D721Med (cell line): Measurements from ENCODE around the gene RUNX1.

Experiments used
- DNase-seq: peaks from one replicate; pipeline ENCODE4 v3.0.0; 2011; ENCODE audit warnings: low spot score; ENCODE audit not compliant: insufficient read length
- FAIRE-seq: peaks from 2 replicates; lab custom pipeline; 2011; peaks lifted over from hg19 to GRCh38; lab: Jason Lieb, UNC
- CTCF ChIP-seq: IDR thresholded peaks from 2 replicates; pipeline ENCODE4 v1.5.1; 2012; ENCODE audit warnings: mild to moderate bottlenecking, control low read depth; ENCODE audit not compliant: insufficient read depth; ENCODE audit errors: missing control alignments

Gene RUNX1

DNA sequence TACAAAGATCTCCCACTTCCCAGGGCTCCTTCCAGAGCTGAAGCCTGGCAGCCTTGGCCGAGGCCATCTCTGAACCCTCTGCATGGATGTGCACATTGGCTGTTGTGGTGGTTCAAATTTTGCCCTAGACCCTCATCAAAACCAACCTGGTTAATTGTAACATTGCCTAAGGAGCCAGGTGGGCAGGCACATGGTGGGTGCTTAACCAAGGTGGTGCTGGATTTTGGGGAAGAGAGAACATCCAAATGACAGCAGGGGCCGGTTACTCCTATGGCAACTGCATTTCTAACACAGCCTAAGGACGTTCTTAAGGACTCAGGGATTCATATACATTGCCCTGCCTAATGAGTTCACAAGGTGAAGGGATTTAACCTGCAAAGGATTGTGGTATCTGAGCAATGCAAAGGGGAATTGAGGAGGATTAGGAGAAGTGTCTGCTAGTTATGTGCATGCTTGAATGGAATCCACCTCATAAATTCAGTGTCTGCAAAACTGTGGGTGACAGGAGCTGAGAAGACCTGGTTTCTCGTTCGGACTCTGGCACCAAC lies 10.3 kb downstream of the RUNX1 start:
- FAIRE-seq (no peak), DNase-seq (no peak)
- no peak for TF ChIP-seq CTCF

DNA sequence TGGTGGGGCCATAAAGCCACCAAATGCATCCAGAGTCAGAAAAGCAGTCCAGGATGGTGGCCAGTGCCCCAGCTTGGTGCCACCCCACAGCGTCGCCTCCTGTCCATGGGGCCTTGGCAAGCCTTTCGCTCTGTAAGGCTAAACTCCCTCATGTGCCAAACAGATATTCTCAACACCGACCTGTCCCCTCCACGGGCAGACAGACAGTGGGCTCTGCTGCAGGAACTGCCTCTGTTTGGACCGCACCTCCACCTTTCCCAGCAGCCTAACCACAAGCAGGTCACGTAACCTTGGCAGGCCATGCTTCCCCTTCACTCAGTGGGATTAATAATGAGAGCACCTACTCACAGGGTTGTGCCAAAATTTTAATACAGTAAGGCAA lies 11.7 kb downstream of the RUNX1 start:
- FAIRE-seq = no peak

GRCh38 chr21:35036465-35037383 lies 12.4 kb downstream of the RUNX1 start:
- DNase-seq (no peak), FAIRE-seq (no peak)
- TF ChIP-seq CTCF = no peak

More for the DNA sequence above, 11.7 kb downstream of the RUNX1 start:
- no peak for TF ChIP-seq CTCF
- DNase-seq = no peak

DNA sequence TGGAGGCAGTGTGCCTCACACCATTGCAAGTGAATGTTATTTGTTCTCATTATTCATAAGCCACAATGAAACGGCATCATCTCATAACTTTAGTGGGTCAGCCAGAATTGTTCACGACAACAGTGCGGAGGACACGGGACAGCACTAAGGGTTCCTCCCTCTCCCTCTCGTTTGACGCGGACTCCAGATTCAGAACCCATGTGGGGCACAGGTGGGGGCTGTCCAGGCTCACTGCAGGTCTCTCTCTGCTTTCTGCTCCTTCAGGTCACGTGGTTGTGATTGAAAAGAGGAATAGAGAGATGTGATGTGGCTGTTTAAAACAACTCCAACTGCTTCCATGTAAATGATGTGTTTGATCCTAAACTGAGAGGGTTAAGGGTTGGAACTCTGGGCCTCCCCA lies 13.5 kb downstream of the RUNX1 start:
- TF ChIP-seq CTCF = no peak
- DNase-seq (no peak), FAIRE-seq (no peak)

GRCh38 chr21:35035116-35035515 lies 14.0 kb downstream of the RUNX1 start:
- no peak for FAIRE-seq
- TF ChIP-seq CTCF = no peak
- no peak for DNase-seq

DNA sequence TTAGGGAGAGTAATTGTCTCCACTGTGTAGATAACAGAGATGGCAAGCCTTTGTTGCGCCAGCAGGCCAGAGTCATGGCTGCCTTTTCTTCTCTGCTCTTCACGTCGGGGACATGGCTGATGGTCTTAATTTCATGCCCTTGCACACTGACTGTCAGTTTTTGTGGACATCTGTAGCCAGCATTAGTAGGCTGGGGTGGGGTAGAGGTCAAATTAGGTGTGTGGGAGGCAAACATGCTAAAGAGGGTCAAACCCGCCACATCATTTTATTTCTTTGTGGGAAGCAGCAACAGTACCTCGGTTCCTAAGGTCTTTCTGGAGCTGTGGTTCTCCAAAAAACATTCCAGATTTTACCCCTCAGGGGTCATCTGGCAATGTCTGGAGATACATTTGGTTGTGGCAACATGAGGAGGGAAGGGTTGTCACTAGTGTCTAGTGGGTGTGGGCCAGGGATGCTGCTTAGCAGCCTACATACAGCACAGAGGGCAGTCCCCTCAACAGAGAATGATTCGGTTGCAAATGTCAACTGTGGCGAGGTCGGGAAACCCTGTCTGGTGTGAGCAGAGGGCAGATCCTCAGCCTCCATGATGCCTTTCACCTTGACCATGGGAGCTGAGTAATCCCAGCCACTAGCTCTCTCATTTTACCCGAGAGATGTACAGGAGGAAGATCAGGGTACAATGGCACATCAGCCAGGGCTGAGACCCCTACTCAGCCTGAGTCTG lies 14.7 kb downstream of the RUNX1 start:
- TF ChIP-seq CTCF = no peak
- FAIRE-seq (no peak), DNase-seq (no peak)
